Ovary (tissue), 3 donors: ENCODE measurements around the gene PDP2.

Source experiments
- POLR2A ChIP-seq: fragments of 450-650 bp; IDR thresholded peaks from one replicate; pipeline ENCODE4 v1.6.1; 2017; ENCODE audit warnings: antibody characterized with exemption, mild to moderate bottlenecking, moderate library complexity
- TF ChIP-seq, protein P1 (sequence below), 3 donors: fragments of 450-650 bp in 2 of 3; fragments of 200-600 bp in 1 of 3; IDR thresholded peaks; one replicate each; pipeline versions ENCODE4 v1.5.1 to v1.8.0; 2016 to 2022; ENCODE audit warnings: antibody characterized with exemption in 3 of 3, mild to moderate bottlenecking in 1 of 3
- donor health status: DM: no; HTN: no; CAD: no.

DNA sequence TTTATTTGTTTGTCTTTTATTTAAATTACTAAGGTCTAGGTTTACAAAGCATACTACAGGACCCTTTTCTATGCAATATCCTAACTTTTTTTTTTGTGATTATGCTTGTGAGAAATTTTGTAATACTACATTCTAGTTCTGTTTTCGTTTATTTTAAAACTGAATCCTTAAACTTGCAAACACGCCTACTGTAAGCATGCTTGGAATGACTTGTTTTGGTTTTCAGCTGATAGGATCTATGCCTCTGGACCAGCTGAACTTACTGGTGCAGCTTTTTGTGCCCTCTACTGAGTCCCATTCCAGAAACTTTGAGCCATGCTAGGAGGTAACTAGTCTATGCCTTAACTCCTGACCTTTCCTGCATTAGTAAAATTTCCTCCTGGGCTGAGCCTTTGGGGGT lies 6.0 kb downstream of the PDP2 start:
- TF ChIP-seq, protein P1, sequence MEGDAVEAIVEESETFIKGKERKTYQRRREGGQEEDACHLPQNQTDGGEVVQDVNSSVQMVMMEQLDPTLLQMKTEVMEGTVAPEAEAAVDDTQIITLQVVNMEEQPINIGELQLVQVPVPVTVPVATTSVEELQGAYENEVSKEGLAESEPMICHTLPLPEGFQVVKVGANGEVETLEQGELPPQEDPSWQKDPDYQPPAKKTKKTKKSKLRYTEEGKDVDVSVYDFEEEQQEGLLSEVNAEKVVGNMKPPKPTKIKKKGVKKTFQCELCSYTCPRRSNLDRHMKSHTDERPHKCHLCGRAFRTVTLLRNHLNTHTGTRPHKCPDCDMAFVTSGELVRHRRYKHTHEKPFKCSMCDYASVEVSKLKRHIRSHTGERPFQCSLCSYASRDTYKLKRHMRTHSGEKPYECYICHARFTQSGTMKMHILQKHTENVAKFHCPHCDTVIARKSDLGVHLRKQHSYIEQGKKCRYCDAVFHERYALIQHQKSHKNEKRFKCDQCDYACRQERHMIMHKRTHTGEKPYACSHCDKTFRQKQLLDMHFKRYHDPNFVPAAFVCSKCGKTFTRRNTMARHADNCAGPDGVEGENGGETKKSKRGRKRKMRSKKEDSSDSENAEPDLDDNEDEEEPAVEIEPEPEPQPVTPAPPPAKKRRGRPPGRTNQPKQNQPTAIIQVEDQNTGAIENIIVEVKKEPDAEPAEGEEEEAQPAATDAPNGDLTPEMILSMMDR (IDR thresholded peaks at IDR 0.05) = no peak
- no peak for TF ChIP-seq POLR2A
